Kidney epithelial cell (primary cell): ENCODE measurements around the gene SLC39A11. TPM values are rescaled to one million over a fixed set of nuclear protein-coding genes. Genes with fewer than 3 reads are reported as not detected.

ENCODE experiments used
- DNase-seq: peaks from one replicate; pipeline ENCODE4 v3.0.0-alpha.2; 2010; ENCODE audit warnings: low read depth
- H3K27me3 ChIP-seq: 2 replicates; pipeline ENCODE4 v1.6.0; 2011; ENCODE audit warnings: low read length; ENCODE audit not compliant: control insufficient read depth, insufficient read depth
- H3K36me3 ChIP-seq: 2 replicates; pipeline ENCODE4 v1.5.1; 2011; ENCODE audit warnings: low read length; ENCODE audit not compliant: control insufficient read depth, insufficient read depth
- H3K4me3 ChIP-seq: 2 replicates; pipeline ENCODE4 v1.5.1; 2011; ENCODE audit warnings: low read depth, mild to moderate bottlenecking, control low read depth, low read length
- total RNA-seq: library from RNA; depleted of rRNA; stranded (reverse); fragments of >200 nt; gene quantifications from 2 replicates; pipeline ENCODE4 v1.2.3, GENCODE V29; 2015
- TF ChIP-seq, protein P1 (sequence below): IDR thresholded peaks from 2 replicates; pipeline ENCODE4 v1.5.1; 2011; ENCODE audit warnings: mild to moderate bottlenecking, moderate library complexity, low read length, control low read depth, inconsistent platforms; ENCODE audit not compliant: insufficient read depth, poor library complexity, severe bottlenecking

SLC39A11 gene
- total RNA-seq, 1 donor from 2014 or later, result 13.0 TPM

DNA sequence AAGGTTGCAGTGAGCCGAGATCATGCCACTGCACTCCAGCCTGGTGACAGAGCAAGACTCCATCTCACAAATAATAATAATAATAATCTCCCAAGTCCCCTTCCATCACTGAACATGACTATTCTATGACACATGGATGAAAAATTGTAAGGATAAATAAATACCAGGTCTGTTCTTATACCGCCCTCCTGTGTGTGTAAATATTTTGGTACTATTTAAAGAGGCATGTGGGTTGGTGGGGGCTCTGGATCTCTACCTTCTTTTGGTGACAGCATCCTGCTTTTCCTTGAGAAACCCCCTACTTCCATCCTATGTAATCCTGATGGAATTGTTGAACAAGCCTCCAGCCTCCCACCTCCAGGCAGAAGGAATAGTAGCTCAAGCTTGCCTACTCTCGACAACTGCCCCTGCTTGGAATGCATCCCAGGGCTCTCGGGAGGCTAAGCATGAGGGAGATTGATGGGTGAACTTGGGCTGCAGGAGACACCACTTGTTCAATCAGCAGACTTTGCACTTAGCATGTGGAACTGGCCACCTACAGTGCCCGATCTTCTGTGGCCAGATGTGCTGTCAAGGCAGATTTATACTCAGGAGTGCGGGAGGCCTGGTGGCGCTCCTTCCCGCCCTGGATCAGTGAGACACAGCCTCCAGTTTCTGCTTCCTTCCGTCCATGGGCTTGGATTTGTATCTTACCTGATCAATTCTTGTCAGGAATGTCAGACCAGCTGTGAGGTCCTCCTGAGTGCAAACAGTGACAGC, 287.4 kb downstream of the SLC39A11 start:
- no peak for DNase-seq
- H3K36me3 ChIP-seq, result no peaks in the 10 kb centered on the region
- TF ChIP-seq, protein P1, sequence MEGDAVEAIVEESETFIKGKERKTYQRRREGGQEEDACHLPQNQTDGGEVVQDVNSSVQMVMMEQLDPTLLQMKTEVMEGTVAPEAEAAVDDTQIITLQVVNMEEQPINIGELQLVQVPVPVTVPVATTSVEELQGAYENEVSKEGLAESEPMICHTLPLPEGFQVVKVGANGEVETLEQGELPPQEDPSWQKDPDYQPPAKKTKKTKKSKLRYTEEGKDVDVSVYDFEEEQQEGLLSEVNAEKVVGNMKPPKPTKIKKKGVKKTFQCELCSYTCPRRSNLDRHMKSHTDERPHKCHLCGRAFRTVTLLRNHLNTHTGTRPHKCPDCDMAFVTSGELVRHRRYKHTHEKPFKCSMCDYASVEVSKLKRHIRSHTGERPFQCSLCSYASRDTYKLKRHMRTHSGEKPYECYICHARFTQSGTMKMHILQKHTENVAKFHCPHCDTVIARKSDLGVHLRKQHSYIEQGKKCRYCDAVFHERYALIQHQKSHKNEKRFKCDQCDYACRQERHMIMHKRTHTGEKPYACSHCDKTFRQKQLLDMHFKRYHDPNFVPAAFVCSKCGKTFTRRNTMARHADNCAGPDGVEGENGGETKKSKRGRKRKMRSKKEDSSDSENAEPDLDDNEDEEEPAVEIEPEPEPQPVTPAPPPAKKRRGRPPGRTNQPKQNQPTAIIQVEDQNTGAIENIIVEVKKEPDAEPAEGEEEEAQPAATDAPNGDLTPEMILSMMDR, result no peak
- H3K27me3 ChIP-seq, result no peaks in the 10 kb centered on the region
- H3K4me3 ChIP-seq, result no peak overlapping the region

DNA sequence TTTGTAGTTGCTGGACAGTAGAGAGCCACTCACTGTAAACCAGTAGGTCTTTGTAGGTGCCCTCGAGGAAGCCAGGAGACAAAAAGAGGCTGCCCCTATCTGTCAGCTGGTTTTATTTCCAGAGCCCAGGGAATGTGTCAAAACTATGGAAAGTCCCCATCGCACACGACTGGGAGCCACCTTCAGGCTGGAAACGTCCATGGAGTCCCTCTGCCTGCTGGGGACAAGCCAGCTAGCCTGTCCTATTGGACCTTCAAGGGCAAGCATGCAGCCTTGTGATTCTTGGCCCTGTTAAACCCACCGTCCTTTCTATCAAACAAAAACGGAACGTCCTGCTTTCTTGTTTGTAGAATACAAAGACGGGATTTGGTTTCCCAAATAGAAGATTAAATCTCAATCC, 289.8 kb downstream of the SLC39A11 start:
- no peaks in the 10 kb centered on the region for H3K36me3 ChIP-seq
- TF ChIP-seq, protein P1, result no peak
- H3K4me3 ChIP-seq, result no peak overlapping the region
- no peaks in the 10 kb centered on the region for H3K27me3 ChIP-seq
- DNase-seq, result no peak

DNA sequence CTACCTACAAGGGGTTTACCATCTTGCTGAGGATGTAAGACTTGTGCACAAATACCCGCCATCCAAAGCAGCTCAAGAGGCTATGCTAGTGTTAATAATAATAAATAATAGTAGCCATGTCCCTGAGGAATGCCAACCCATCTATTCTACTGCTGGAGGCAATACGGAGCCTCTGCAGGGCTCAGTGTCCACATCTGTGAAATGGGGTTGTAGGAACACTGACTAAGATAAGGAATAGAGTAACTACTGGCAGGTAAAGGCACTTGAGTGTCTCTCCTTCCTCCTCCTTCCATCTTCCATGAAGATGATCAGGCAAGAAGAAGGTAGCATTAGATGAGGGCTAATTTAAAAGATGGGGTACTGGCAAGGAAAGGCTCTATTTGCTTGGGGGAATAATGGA, 295.3 kb downstream of the SLC39A11 start:
- H3K27me3 ChIP-seq, result no peaks in the 10 kb centered on the region
- no peaks in the 10 kb centered on the region for H3K36me3 ChIP-seq
- TF ChIP-seq, protein P1, result no peak
- DNase-seq, result no peak
- no peak overlapping the region for H3K4me3 ChIP-seq

DNA sequence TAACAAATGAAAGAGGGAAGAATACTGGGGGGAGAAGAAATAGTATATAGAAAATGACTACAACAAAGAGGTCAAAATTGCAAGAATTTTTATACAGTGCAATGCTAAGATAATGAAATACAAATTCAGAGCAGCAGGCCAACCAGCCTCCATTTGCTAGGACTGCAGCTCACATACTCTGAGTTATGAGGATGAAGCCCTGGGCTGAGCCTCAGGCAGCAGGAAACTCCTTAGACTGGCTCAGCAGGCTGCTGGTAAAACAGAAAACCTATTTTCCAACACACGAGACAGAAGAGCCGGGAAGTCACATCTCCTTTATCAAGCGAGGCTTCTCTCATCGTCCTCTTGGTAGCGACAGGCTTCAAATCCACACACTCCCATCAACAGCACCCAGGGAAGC, 296.5 kb downstream of the SLC39A11 start:
- Histone ChIP-seq H3K4me3 (no peak overlapping the region), H3K27me3 (no peaks in the 10 kb centered on the region), H3K36me3 (no peaks in the 10 kb centered on the region)
- DNase-seq, result no peak
- TF ChIP-seq, protein P1, result no peak

DNA sequence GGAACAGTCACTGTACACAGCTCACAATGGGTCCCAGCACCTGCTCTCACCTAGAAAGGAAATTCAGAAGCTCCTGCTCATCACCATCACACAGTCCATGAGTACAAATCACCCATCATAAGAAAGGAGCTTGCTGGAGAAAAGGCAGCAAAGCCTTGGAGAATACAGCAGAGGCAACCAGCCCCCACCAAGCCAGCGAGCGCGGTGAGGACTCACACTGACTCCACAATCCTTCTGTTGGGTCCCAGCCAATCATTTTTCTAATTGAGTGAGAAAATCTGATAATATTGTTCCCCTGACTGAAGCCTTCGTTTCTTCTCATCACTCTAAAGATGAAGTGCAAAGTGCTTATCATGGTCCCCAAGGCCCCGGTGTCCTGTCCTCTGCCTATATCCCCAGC, 298.3 kb downstream of the SLC39A11 start:
- Histone ChIP-seq H3K4me3 (no peak overlapping the region), H3K27me3 (no peaks in the 10 kb centered on the region), H3K36me3 (no peaks in the 10 kb centered on the region)
- DNase-seq, result no peak
- TF ChIP-seq, protein P1, result no peak

DNA sequence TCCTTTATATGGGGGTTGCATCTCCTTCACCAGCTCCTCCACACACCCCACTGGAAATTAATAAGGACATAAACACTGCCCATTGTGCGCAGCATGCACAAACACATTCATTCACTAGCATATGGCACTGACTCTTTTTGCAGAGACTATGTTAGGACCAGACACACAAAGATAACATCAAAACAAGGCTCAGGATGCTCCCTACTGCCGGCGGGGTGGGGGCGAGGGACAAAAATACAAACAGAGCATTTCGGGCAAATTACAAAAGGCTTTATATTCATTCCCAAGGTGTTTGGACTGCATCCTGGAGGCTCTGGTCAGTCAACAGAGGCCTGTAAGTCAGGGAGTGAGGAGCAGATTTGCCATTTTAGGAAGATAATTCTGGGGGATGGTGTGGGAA, 299.7 kb downstream of the SLC39A11 start:
- Histone ChIP-seq H3K36me3 (no peaks in the 10 kb centered on the region), H3K4me3 (no peak overlapping the region), H3K27me3 (no peaks in the 10 kb centered on the region)
- TF ChIP-seq, protein P1, result no peak
- no peak for DNase-seq
